Suppressor macrophage treated with lipopolysaccharide for 4 hours (primary cell): ENCODE results near the gene HIRIP3.

Experiments
- DNase-seq: peaks from one replicate; pipeline ENCODE4 v3.0.0-alpha.2; 2020

The HIRIP3 gene

DNA sequence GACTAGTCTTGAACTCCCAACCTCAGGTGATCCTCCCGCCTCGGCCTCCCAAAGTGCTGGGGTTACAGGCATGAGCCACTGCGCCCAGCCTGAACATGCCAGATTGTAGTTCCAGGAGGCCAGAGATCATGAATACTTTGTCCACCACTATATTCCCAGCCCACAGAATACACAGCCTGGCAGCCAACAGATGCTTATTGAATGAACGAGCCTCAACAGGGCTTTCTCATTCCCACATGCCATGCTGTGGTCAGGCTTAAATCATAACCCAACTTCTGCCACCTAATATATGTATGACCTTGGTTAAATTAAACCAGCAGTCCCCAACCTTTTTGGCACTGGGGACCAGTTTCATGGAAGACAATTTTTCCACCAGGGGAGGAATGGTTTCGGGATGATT, 36.7 kb downstream of the HIRIP3 start:
- DNase-seq: no peak

DNA sequence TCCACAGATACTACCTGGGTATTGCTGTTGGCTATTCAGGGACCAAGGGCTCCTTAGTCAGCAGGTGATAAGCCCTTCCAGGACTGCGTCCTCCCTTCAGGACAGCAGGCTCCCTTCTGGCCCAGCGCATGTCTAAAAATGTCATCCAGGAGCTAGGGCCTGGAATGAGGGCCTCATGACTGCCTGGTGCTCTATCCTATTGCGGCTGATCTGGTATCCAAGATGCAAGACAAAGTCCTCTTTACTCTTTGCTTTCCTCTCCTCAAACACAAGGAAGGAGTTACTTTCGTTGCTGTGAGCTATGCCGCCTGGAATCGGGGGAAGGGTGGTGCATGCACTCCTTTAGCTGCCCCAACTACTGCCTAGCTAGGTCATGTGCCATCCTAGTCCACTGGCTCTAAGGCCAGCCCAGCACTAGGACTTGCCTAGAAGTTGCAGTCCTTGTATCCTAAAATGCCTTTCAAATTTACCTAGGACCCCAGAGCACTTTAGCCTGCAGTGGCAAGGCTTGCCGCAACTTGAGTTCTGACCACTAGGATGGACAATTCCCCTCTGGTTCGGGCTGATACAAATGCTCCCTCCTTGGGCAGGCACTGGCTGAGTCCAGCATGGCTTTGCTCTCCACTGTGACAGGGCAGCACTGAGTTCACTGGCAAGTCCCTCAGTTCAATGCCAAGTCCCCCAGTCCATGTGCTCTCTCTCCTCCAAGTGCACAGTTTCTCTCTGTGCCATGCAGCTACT, 43.6 kb downstream of the HIRIP3 start:
- DNase-seq: no peak

DNA sequence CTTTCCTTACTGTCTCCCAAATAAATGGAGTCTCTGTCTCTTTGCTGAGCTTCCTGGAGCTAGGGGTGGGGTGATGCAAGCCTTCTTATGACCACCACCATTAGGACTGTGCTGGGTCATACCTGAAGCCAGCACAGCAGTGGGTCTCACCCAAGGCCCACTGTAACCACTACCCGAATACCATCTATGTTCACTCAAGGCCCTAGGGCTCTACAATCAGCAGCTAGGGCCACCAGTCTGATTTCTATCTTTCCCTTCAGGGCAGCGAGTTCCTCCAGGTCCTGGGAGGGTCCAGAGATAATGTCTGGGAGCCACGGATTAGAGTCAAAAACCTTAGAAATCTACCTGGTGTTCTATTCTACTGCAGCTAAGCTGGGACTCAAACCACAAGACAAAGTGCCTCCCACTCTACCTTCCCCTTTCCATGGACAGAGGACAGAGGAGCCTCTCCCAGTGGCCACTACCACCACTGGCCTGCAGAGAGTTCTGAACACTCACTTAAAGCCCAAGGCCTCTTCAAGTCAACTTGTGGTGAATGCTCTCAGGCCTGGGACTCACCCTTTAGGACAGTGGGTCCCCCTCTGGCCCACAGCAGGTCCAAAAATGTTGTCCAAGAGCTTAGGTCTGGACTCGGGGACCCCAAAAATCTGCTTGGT, 44.5 kb downstream of the HIRIP3 start:
- DNase-seq: no peak

DNA sequence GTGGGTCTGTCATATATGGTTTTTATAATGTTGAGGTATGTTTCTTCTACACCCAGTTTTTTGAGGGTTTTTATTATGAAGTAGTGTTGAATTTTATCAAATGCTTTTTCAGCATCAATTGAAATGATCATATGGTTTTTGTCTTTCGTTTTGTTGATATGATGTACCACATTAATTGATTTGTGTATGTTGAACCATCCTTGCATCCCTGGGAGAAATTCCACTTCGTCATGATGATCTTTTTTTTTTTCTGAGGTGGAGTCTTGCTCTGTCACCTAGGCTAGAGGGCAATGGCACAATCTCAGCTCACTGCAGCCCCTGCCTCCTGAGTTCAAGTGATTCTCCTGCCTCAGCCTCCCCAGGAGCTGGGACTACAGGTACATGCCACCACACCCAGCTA, 47.5 kb downstream of the HIRIP3 start:
- no peak for DNase-seq

DNA sequence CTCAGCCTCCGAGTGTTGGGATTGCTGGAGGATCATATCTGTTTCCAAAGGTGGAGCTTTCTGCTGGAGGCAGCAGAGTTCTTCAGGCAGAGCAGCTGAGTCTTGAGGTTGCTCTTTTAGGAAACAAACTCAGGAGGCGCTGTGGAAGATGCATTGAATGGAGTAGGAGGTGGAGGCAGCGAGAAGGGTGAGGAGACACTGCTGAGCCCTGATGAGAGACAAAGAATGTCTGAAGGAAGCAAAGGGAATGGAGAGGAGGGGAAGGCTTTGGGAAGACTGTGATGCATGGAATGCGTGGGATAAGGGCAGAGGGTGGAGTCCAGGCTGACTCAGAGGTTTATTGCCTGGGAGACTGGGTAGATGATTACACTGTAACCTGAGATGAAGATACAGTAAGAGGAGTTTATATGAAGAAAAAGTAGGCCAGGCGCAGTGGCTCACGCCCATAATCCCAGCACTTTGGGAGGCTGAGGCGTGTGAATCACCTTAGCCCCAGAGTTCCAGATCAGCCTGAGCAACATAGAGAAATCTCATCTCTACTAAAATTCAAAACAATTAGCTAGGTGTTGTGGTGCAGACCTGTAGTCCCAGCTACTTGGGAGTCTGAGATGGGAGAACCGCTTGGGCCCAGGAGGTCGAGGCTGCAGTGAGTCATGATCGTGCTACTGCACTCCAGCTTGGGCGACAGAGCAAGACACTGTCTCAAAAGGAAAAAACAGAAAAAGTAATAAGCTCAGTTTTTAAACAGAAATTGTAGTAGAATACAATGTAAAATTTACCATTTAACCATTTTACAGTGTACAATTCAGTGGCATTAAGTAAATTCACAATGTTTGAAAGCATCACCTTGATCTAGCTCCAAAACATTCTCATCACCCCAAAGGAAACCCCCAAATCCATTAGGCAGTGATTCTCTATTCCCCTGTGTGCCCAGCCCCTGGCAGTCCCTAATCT, 51.3 kb downstream of the HIRIP3 start:
- DNase-seq: no peak
